ENCODE measurements around the gene HELZ2.

HELZ2 gene

DNA sequence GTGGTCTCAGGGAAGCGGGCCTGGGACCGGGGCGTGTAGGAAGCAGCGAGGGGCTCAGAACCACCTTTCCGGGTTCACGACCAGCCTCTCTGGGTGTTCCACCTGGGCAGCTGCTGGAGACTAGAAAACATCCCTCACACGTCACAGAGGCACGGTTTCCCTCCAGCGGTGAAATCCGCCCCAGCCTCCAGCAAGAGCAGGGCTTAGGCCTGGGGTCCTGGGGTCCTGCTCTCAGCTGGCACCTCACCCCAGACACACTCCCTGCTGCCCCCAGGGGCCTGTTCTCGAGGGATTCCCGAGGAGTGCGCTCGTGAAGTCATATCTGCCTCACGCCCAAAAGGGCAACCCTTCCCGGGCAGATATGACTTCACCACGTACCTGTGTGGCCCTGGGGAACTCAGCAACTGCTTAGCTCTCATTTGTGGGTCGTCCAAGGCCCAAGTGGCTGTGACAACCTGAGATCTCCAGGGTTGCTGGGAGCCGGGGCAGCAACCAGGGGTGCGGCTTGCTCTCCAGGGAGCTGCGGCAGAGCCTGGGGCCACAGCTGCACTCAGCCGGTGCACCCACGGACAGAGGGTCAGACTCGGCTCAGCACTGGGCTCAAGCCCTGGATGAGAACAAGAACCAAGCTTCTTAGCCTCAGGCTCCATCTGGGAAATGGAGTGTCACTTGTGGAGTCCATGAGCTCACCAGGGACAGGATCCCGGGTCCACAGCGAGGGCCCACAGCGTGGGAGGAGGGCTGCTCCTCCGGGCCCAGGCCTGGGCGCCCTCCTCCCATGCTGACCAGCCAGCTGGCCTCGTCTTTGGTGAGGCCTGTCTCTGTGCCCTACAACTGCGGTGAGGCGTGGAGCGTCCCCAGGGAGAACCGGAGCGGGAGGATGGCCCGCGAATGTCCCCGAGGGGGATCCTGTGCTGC is 19.4 kb downstream of the HELZ2 start:
- TF ChIP-seq ZFX (IDR thresholded peaks at IDR 0.05; ENCODE audit: borderline replicate concordance) (no peak), CTCF (IDR thresholded peaks at IDR 0.05) (no peak)
- no peak overlapping the region for H3K27ac ChIP-seq

DNA sequence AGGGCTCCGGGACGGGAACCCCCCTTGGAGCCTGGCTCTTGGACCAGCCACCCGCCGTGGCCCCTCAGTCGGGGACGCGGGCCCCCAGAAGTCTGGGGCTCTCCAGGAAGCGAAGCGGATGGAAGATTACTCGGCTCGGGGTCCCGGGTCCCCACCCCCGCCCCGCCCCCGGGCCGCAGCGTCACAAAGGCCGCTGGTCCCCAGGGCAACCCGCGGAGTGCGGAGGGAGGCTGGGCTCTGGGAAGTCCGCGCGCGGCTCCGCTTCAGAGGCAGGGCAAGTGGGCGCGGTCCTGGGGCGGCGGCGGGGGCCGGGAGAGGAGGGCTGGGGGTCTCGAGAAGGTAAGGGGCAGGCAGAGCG is 20.1 kb downstream of the HELZ2 start, which contains the start of gene FNDC11:
Gene FNDC11, plus strand, starts transcription at position 227 of the 358 bp plus-strand sequence. CDS start 1,505 bp downstream, outside the sequence.
- no peak within 1 kb of the TSS for H3K27ac ChIP-seq
- TF ChIP-seq ZFX (IDR thresholded peaks at IDR 0.05; ENCODE audit: borderline replicate concordance) (no peak), CTCF (IDR thresholded peaks at IDR 0.05) (no peak)

- no peak overlapping the region for H3K27ac ChIP-seq
- TF ChIP-seq ZFX (IDR thresholded peaks at IDR 0.05; ENCODE audit: borderline replicate concordance): no peak
- TF ChIP-seq CTCF (IDR thresholded peaks at IDR 0.05): no peak
Measured at GRCh38 chr20:63553251-63553932, 20.6 kb downstream of the HELZ2 start.

DNA sequence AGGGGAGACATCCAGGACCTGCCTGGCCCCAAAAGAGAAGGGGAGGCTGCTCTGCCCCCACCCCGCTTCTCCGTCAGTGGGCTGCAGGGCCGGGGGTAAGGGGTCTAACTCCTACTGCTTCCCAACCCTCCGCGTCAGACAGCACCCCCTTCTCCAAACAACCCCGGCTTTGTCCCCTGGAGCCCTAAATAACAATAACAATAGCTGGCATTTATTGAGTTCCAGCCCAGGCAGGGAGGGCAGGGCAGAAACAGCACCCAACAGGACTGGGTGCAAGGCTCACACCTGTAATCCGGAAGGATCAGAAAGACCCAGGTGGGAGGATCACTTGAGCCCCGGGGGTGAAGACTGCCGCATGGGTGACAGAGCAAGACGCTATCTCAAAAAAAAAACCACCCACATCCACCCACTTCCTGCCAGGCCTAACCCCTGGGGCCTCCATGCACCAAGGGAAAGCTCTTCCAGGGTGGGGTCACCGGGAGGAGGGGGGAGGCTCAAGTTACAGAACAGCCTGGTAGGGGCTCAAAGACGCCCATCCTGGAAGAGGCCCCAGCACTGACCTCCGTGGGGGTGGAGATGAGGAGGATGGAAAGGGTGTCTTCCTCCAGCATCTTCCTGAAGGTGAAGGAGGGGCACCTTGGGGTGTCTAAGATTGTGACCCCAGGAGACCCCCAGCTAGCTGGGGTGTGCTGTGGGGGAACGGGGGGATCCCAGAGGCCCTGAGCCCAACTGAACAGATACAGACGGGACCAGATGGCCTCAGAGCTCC is 21.4 kb downstream of the HELZ2 start:
- H3K27ac ChIP-seq: no peak overlapping the region
- TF ChIP-seq ZFX (IDR thresholded peaks at IDR 0.05; ENCODE audit: borderline replicate concordance): no peak
- no peak for TF ChIP-seq CTCF (IDR thresholded peaks at IDR 0.05)

DNA sequence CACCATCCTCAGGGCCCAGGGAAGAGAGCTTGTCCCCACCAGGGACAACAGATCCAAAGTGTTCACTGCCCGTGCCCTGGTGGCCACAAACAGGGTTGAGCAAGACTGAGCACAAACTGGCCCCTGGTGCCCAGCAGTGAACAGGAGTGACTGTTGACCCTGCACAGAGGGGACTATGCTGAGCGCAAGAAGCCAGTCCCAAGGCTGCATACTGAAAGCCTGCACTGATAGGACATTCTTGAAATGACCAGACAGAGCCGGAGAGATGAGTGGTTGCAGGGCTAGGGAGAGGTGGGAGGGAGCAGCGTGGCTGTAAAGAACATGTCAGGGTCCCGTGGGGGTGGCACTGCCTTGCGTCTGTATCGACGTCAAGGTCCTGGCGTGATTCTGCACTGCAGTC is 23.0 kb downstream of the HELZ2 start:
- no peak for TF ChIP-seq CTCF (IDR thresholded peaks at IDR 0.05)
- TF ChIP-seq ZFX (IDR thresholded peaks at IDR 0.05; ENCODE audit: borderline replicate concordance): no peak
- no peak overlapping the region for H3K27ac ChIP-seq

GRCh38 chr20:63549679-63550282 is 24.3 kb downstream of the HELZ2 start:
- H3K27ac ChIP-seq: no peak overlapping the region
- no peak for TF ChIP-seq CTCF (IDR thresholded peaks at IDR 0.05)
- no peak for TF ChIP-seq ZFX (IDR thresholded peaks at IDR 0.05; ENCODE audit: borderline replicate concordance)
